IMR-90 (cell line): ENCODE measurements around the gene RHBDF1. TPM values are rescaled to one million over a fixed set of nuclear protein-coding genes. Genes with fewer than 3 reads are reported as not detected.

Experiments
- ATAC-seq: fragments of 200-7000 bp; cut with Tn5 transposase; 2 replicates; pipeline ENCODE4 v1.9.1; 2020; ENCODE audit warnings: low read depth, mild to moderate bottlenecking, moderate library complexity
- BruUV-seq: library from RNA; stranded (reverse); fragments of 400-500 nt; replicated peaks from 2 replicates; lab custom pipeline; 2021; lab: Mats Ljungman, UMichigan
- CTCF ChIA-PET: fragments of 300-600 bp; formaldehyde crosslinking; extraction: SDS; loops from one replicate; lab custom pipeline; 2021; ENCODE audit warnings: antibody characterized with exemption; lab: Yijun Ruan, JAX
- POLR2A ChIA-PET: fragments of 300-600 bp; sonication (Branson Sonifier 250); formaldehyde crosslinking; loops from one replicate; lab custom pipeline; 2022; ENCODE audit warnings: antibody characterized with exemption; ENCODE audit not compliant: unreplicated experiment; lab: Charles Lee
- DNase-seq: peaks from one replicate; pipeline ENCODE4 v3.0.0; 2013
- H2AFZ ChIP-seq: replicated peaks from 2 replicates; pipeline ENCODE3; 2013; ENCODE audit warnings: low read length, mild to moderate bottlenecking; ENCODE audit not compliant: poor library complexity
- H2AK5ac ChIP-seq: 2 replicates; pipeline ENCODE4 v1.6.1; 2013; ENCODE audit warnings: low read depth, low read length, inconsistent platforms
- H2AK9ac ChIP-seq: replicated peaks from 2 replicates; pipeline ENCODE3; 2013; ENCODE audit warnings: mild to moderate bottlenecking, low read depth, low read length, moderate library complexity; ENCODE audit not compliant: poor library complexity
- H2BK120ac ChIP-seq: 2 replicates; pipeline ENCODE4 v1.6.1; 2013; ENCODE audit warnings: low read depth, low read length, inconsistent platforms
- H2BK15ac ChIP-seq: 3 replicates; pipeline ENCODE4 v1.6.1; 2013; ENCODE audit warnings: low read depth, low read length, inconsistent platforms
- H2BK20ac ChIP-seq: 2 replicates; pipeline ENCODE4 v1.6.1; 2013; ENCODE audit warnings: low read depth, mild to moderate bottlenecking, inconsistent platforms, low read length, moderate library complexity
- H2BK5ac ChIP-seq: 2 replicates; pipeline ENCODE4 v1.6.1; 2013; ENCODE audit warnings: mild to moderate bottlenecking, low read depth, low read length, inconsistent platforms; ENCODE audit not compliant: poor library complexity, severe bottlenecking
- H3K14ac ChIP-seq: replicated peaks from 2 replicates; pipeline ENCODE4 v1.6.1; 2013; ENCODE audit warnings: low read depth, low read length, inconsistent platforms
- H3K18ac ChIP-seq: 2 replicates; pipeline ENCODE4 v1.6.1; 2013; ENCODE audit warnings: low read depth, low read length, control low read depth
- H3K23ac ChIP-seq: 2 replicates; pipeline ENCODE4 v1.6.1; 2013; ENCODE audit warnings: low read depth, low read length, inconsistent platforms
- H3K27ac ChIP-seq: 2 replicates; pipeline ENCODE4 v1.5.1; 2013; ENCODE audit warnings: mild to moderate bottlenecking, control low read depth, low read length; ENCODE audit not compliant: insufficient read depth
- H3K27me3 ChIP-seq: 2 replicates; pipeline ENCODE4 v1.6.1; 2013; ENCODE audit warnings: low read length; ENCODE audit not compliant: control insufficient read depth, insufficient read depth
- H3K36me3 ChIP-seq: 2 replicates; pipeline ENCODE4 v1.6.1; 2013; ENCODE audit warnings: low read length, mixed read lengths; ENCODE audit not compliant: control insufficient read depth, insufficient read depth
- H3K4ac ChIP-seq: 2 replicates; pipeline ENCODE4 v1.6.1; 2013; ENCODE audit warnings: low read depth, low read length, inconsistent platforms
- H3K4me1 ChIP-seq: 2 replicates; pipeline ENCODE4 v1.6.1; 2013; ENCODE audit warnings: low read length, mixed read lengths; ENCODE audit not compliant: control insufficient read depth, insufficient read depth
- H3K4me2 ChIP-seq: 2 replicates; pipeline ENCODE4 v1.6.1; 2013; ENCODE audit warnings: low read depth, mild to moderate bottlenecking, control low read depth, low read length, moderate library complexity
- H3K4me3 ChIP-seq: 2 replicates; pipeline ENCODE4 v1.5.1; 2013; ENCODE audit warnings: low read depth, mild to moderate bottlenecking, control low read depth, low read length, moderate library complexity; ENCODE audit not compliant: insufficient read depth
- H3K56ac ChIP-seq: 2 replicates; pipeline ENCODE4 v1.6.1; 2013; ENCODE audit warnings: low read length, inconsistent platforms; ENCODE audit not compliant: insufficient read depth; ENCODE audit errors: extremely low read depth
- H3K79me1 ChIP-seq, 2 experiments: 2 replicates each; pipeline ENCODE4 v1.6.1; 2013; ENCODE audit warnings: low read length in 2 of 2, inconsistent platforms in 1 of 2, low read depth in 1 of 2
- H3K9ac ChIP-seq: 2 replicates; pipeline ENCODE4 v1.6.1; 2013; ENCODE audit warnings: low read depth, low read length, control low read depth
- H3K9me1 ChIP-seq: 2 replicates; pipeline ENCODE4 v1.6.1; 2013; ENCODE audit warnings: low read length, inconsistent platforms; ENCODE audit not compliant: insufficient read depth
- H3K9me3 ChIP-seq: 2 replicates; pipeline ENCODE4 v1.6.1; 2013; ENCODE audit warnings: low read length; ENCODE audit not compliant: control insufficient read depth, insufficient read depth
- H4K20me1 ChIP-seq: 2 replicates; pipeline ENCODE4 v1.6.1; 2013; ENCODE audit warnings: low read length, inconsistent platforms; ENCODE audit not compliant: insufficient read depth
- H4K5ac ChIP-seq: 2 replicates; pipeline ENCODE4 v1.6.1; 2013; ENCODE audit warnings: mild to moderate bottlenecking, low read depth, low read length, control low read depth
- H4K8ac ChIP-seq, 2 experiments: 2 replicates each; pipeline ENCODE4 v1.6.1; 2013; ENCODE audit warnings: low read depth in 2 of 2, low read length in 2 of 2, control low read depth in 1 of 2, inconsistent platforms in 1 of 2
- H4K91ac ChIP-seq: 2 replicates; pipeline ENCODE4 v1.6.1; 2013; ENCODE audit warnings: low read depth, low read length, inconsistent platforms; ENCODE audit not compliant: insufficient read depth
- CTCF ChIP-seq: conservative IDR thresholded peaks from 2 replicates; pipeline ENCODE4 v1.5.1; 2012; ENCODE audit warnings: mild to moderate bottlenecking, low read depth, low read length, improper control_type of control experiment
- ELK1 ChIP-seq: fragments of 150-350 bp; IDR thresholded peaks from 2 replicates; pipeline ENCODE4 v1.6.1; 2016; ENCODE audit warnings: low read depth, mild to moderate bottlenecking, low read length, moderate library complexity, borderline replicate concordance
- MAFK ChIP-seq: IDR thresholded peaks from 2 replicates; pipeline ENCODE4 v1.6.1; 2012; ENCODE audit warnings: low read depth, low read length, improper control_type of control experiment
- SMC3 ChIP-seq: fragments of 150-350 bp; IDR thresholded peaks from 2 replicates; pipeline ENCODE4 v1.6.1; 2016; ENCODE audit warnings: low read depth, mild to moderate bottlenecking, antibody characterized with exemption, low read length, moderate library complexity
- WGBS, 2 experiments: methylation state at CpG; one replicate each; pipeline versions ENCODE4 v1.1.5 to v1.1.7; 2013; ENCODE audit warnings: missing lambda C conversion rate in 2 of 2; ENCODE audit not compliant: insufficient read length in 1 of 2; ENCODE audit errors: extremely low coverage in 2 of 2; 5-methylcytosine and 5-hydroxymethylcytosine counted together
- dilution Hi-C: fragments of 300-500 bp; cut with HindIII; formaldehyde crosslinking; loops from one replicate; pipeline ENCODE4 v1.14.3; 2018; ENCODE audit warnings: low sequenced_read_pairs; ENCODE audit not compliant: unreplicated experiment
- in situ Hi-C: fragments of 300-500 bp; cut with MboI; formaldehyde crosslinking; loops from 3 replicates; pipeline ENCODE4 v1.14.3; 2019; ENCODE audit warnings: low sequenced_read_pairs, inconsistent platforms, mixed read lengths
- intact Hi-C: fragments of 100-400 bp; cut with micrococcal nuclease; formaldehyde crosslinking; loops from 2 replicates; pipeline ENCODE4 v1.10.0; 2022
- polyA plus RNA-seq, 3 experiments: library from polyadenylated mRNA; depleted of rRNA; stranded (reverse); fragments of >200 nt; gene quantifications; 2 replicates each; pipeline ENCODE4 v1.2.3, GENCODE V29; 2012; ENCODE audit warnings: low replicate concordance in 1 of 3
- total RNA-seq: library from RNA; depleted of rRNA; stranded (reverse); fragments of >200 nt; gene quantifications from 2 replicates; pipeline ENCODE4 v1.2.3, GENCODE V29; 2012

The RHBDF1 gene
- total and polyA plus RNA-seq, 2 of the 4 experiments (the other 2 are of a cell fraction): 13.8 to 86.6 TPM

- DNase-seq (no peak), ATAC-seq (no peak)
- H2BK5ac ChIP-seq: peak overlapping the region; percentile 82
- no peak overlapping the region for H3K14ac ChIP-seq
- no peaks in the 10 kb centered on the region for H3K9me3 ChIP-seq
- H2BK120ac ChIP-seq: peak overlapping the region; percentile 35; the same call in 1 of the 2 replicates
- H4K5ac ChIP-seq: no peak overlapping the region
- ChIA-PET POLR2A (no interaction called here), CTCF (interaction anchor here (1.3 to 2.3 kb wide), 2 partner anchors 11 to 20 kb away, joined by 5 to 14 read pairs; no protein-coding TSS in a partner anchor)
- H4K8ac ChIP-seq: peak overlapping the region in 1 of 2 experiments; percentile 55; a peak in 1 of 4 replicates
- no peak overlapping the region for H3K56ac ChIP-seq
- peaks cover 18% of the 10 kb centered on the region for H3K4me1 ChIP-seq
- H3K9ac ChIP-seq: 0 out of 2 replicates have a peak overlapping the region, but pooled peaks have one; percentile 49
- no peaks in the 10 kb centered on the region for H3K27me3 ChIP-seq
- peak overlapping the region; percentile 93 for H2AK5ac ChIP-seq
- intact Hi-C loops (no loop called here), in situ Hi-C loops (no loop called here), dilution Hi-C loops (no loop called here)
- peak overlapping the region; percentile 93 for H2AK9ac ChIP-seq
- H2BK15ac ChIP-seq: no peak overlapping the region
- no peak overlapping the region for H2BK20ac ChIP-seq
- WGBS, 2 experiments: 95% methylated on average over 12 of the region's 18 CpGs; no CpG with 5 or more reads in 1 of the 2 experiments
- H3K27ac ChIP-seq: peak overlapping the region; percentile 79
- H3K4ac ChIP-seq: peak overlapping the region; percentile 83
- H3K9me1 ChIP-seq: 0 out of 2 replicates have a peak, but pooled peaks cover 10% of the 10 kb centered on the region
- H3K4me3 ChIP-seq: no peak overlapping the region
- H3K18ac ChIP-seq: no peak overlapping the region
- peaks cover 16 to 72% of the 10 kb centered on the region in 2 experiments; a peak in 3 of 4 replicates for H3K79me1 ChIP-seq
- no peak overlapping the region for H2AFZ ChIP-seq
- no TSS peak for BruUV-seq
- peak overlapping the region; percentile 46; the same call in 1 of the 2 replicates for H4K91ac ChIP-seq
- H3K23ac ChIP-seq: no peak overlapping the region
- H4K20me1 ChIP-seq: peaks cover 21% of the 10 kb centered on the region
- TF ChIP-seq SMC3 (no peak), MAFK (no peak), CTCF (no peak), ELK1 (no peak)
- H3K4me2 ChIP-seq: no peak overlapping the region
- peaks cover 65% of the 10 kb centered on the region for H3K36me3 ChIP-seq
These were observed 13.0 kb upstream of the RHBDF1 start for GRCh38 chr16:85407-85782.
